Activated CD4-positive, alpha-beta memory T cell treated with anti-CD3 and anti-CD28 coated beads for 36 hours (primary cell): ENCODE data around the gene SPANXB1. TPM values are rescaled to one million over a fixed set of nuclear protein-coding genes. Genes with fewer than 3 reads are reported as not detected.
"Not testable (repeated sequence)": the region's sequence is repeated elsewhere in the genome, so short reads cannot be mapped to it uniquely, and the experiment has no call there.

ENCODE experiments used
- CTCF ChIA-PET: fragments of 350-600 bp; sonication (Branson Sonifier 250); formaldehyde crosslinking; loops from one replicate; lab custom pipeline; 2021; ENCODE audit warnings: antibody characterized with exemption, inconsistent platforms; lab: Charles Lee
- POLR2A ChIA-PET: fragments of 350-600 bp; sonication (Branson Sonifier 250); formaldehyde crosslinking; loops from one replicate; lab custom pipeline; 2021; ENCODE audit warnings: antibody characterized with exemption; lab: Charles Lee
- DNase-seq: peaks from one replicate; pipeline ENCODE4 v3.0.0-alpha.2; 2020
- H3K27ac Mint-ChIP-seq: one replicate; pipeline ENCODE4 v1.8.0; 2021; ENCODE audit warnings: mixed read lengths
- H3K27me3 Mint-ChIP-seq: one replicate; pipeline ENCODE4 v1.8.0; 2021; ENCODE audit warnings: mixed read lengths
- H3K36me3 Mint-ChIP-seq: one replicate; pipeline ENCODE4 v1.8.0; 2021; ENCODE audit warnings: mixed read lengths
- H3K4me1 Mint-ChIP-seq: one replicate; pipeline ENCODE4 v1.8.0; 2021; ENCODE audit warnings: low read depth, mixed read lengths
- H3K4me3 Mint-ChIP-seq: one replicate; pipeline ENCODE4 v1.8.0; 2021; ENCODE audit warnings: mild to moderate bottlenecking, mixed read lengths
- H3K9me3 Mint-ChIP-seq: one replicate; pipeline ENCODE4 v1.8.0; 2021; ENCODE audit warnings: mixed read lengths
- intact Hi-C: fragments of 100-400 bp; cut with micrococcal nuclease; formaldehyde crosslinking; loops from one replicate; pipeline ENCODE4 v1.15.1; 2023
- total RNA-seq, 2 experiments: library from RNA; stranded (reverse); gene quantifications; one replicate each; pipeline ENCODE4 v1.2.3, GENCODE V29; 2021

Gene SPANXB1
- not detected for total RNA-seq

- POLR2A ChIA-PET, CTCF ChIA-PET: not testable (repeated sequence)
Observed at GRCh38 chrX:141002568-141002967, at the start of gene SPANXB1. Gene SPANXB1, plus strand, starts transcription at chrX:141002594. Its CDS starts 100 bp downstream, at chrX:141002694.

GRCh38 chrX:140967036-140967435 lies 35.4 kb upstream of the SPANXB1 start:
- Mint-ChIP-seq H3K4me3 (no peak overlapping the region), H3K4me1 (no peaks in the 10 kb centered on the region), H3K27me3 (no peaks in the 10 kb centered on the region), H3K9me3 (no peaks in the 10 kb centered on the region), H3K36me3 (no peaks in the 10 kb centered on the region), H3K27ac (no peak overlapping the region)
- ChIA-PET CTCF (no interaction called here), POLR2A (no interaction called here)
- DNase-seq = no peak
- intact Hi-C loops = no loop called here

More at GRCh38 chrX:141002568-141002967, at the start of gene SPANXB1:
- H3K27me3 Mint-ChIP-seq, DNase-seq, H3K4me3 Mint-ChIP-seq, H3K27ac Mint-ChIP-seq, H3K9me3 Mint-ChIP-seq, intact Hi-C loops, H3K4me1 Mint-ChIP-seq, H3K36me3 Mint-ChIP-seq: not testable (repeated sequence)

GRCh38 chrX:140971099-140971795 lies 31.1 kb upstream of the SPANXB1 start:
- no peak for DNase-seq
- H3K27ac Mint-ChIP-seq = no peak overlapping the region
- CTCF ChIA-PET = no interaction called here
- no peaks in the 10 kb centered on the region for H3K4me1 Mint-ChIP-seq
- H3K4me3 Mint-ChIP-seq = no peak overlapping the region
- no peaks in the 10 kb centered on the region for H3K9me3 Mint-ChIP-seq
- POLR2A ChIA-PET = no interaction called here
- H3K36me3 Mint-ChIP-seq = no peaks in the 10 kb centered on the region
- intact Hi-C loops = no loop called here
- H3K27me3 Mint-ChIP-seq = no peaks in the 10 kb centered on the region

DNA sequence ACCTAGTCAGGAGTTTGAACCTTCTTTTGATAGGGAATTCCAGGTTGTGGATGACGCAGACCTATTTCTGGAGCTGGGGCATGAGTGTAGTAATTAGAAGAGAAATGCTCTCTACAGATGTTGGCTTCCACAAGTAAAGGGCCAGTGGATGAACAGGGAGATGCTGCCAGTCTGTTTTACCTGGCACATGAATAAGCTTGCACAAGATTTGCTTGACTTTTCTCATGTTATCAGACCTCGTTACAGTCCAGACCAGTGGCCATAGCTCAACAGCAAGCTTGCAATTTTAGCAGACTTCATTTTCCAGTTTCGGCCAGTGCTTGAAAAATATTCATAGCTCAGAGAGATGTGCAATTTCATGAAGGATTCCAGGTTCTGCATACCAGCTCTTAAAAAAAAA lies 26.9 kb upstream of the SPANXB1 start:
- no peak overlapping the region for H3K4me3 Mint-ChIP-seq
- H3K4me1 Mint-ChIP-seq = no peaks in the 10 kb centered on the region
- intact Hi-C loops = no loop called here
- no peak overlapping the region for H3K27ac Mint-ChIP-seq
- H3K9me3 Mint-ChIP-seq = no peaks in the 10 kb centered on the region
- ChIA-PET POLR2A (no interaction called here), CTCF (no interaction called here)
- H3K36me3 Mint-ChIP-seq = no peaks in the 10 kb centered on the region
- no peaks in the 10 kb centered on the region for H3K27me3 Mint-ChIP-seq
- no peak for DNase-seq

GRCh38 chrX:140980271-140980670 lies 22.1 kb upstream of the SPANXB1 start:
- ChIA-PET POLR2A (no interaction called here), CTCF (no interaction called here)
- no peaks in the 10 kb centered on the region for H3K4me1 Mint-ChIP-seq
- no peak overlapping the region for H3K4me3 Mint-ChIP-seq
- no peak overlapping the region for H3K27ac Mint-ChIP-seq
- no peak for DNase-seq
- H3K9me3 Mint-ChIP-seq = no peaks in the 10 kb centered on the region
- H3K36me3 Mint-ChIP-seq = no peaks in the 10 kb centered on the region
- intact Hi-C loops = no loop called here
- H3K27me3 Mint-ChIP-seq = no peaks in the 10 kb centered on the region

GRCh38 chrX:140983730-140984129 lies 18.7 kb upstream of the SPANXB1 start:
- DNase-seq = no peak
- no peak overlapping the region for H3K4me3 Mint-ChIP-seq
- no peak overlapping the region for H3K27ac Mint-ChIP-seq
- ChIA-PET CTCF (no interaction called here), POLR2A (no interaction called here)
- no peaks in the 10 kb centered on the region for H3K4me1 Mint-ChIP-seq
- no peaks in the 10 kb centered on the region for H3K9me3 Mint-ChIP-seq
- intact Hi-C loops = no loop called here
- no peaks in the 10 kb centered on the region for H3K27me3 Mint-ChIP-seq
- H3K36me3 Mint-ChIP-seq = no peaks in the 10 kb centered on the region

DNA sequence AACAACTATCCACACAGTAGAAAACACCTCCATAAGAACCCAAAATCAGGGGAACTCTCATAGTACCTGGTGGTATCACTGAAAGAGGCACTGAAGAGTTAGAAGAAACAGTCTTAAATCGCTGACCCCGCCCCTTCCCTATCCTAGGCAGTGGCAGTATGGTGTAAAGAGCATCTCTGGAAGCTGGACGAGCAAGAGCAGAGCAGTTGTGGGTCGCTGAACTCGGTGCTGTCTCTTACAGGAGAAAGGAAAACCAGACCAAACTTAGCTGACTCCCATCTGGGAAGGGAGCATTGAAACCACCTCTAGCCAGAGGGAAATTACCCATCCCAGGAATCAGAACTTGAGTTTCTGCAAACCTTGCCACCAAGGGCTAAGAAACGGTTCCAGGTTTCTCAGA lies 2.8 kb downstream of the SPANXB1 start:
- not testable (repeated sequence) for H3K27me3 Mint-ChIP-seq, DNase-seq

DNA sequence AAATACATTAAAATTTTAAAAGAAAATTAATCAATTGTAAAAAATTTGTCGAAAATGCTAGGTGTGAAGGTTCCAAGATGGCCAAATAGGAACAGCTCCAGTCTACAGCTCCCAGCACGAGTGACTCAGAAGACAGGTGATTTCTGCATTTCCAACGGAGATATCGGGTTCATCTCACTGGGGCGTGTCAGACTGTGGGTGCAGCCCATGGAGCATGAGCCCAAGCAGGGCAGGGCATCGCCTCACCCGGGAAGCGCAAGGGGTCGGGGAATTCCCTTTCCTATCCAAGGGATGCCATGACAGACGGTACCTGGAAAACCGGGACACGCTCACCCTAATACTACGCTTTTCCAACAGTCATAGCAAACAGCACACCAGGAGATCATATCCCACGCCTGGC lies 41.9 kb downstream of the SPANXB1 start:
- H3K27ac Mint-ChIP-seq, H3K9me3 Mint-ChIP-seq, CTCF ChIA-PET, POLR2A ChIA-PET, H3K27me3 Mint-ChIP-seq, H3K4me3 Mint-ChIP-seq, DNase-seq, intact Hi-C loops, H3K4me1 Mint-ChIP-seq, H3K36me3 Mint-ChIP-seq: not testable (repeated sequence)

More for the DNA sequence above, 2.8 kb downstream of the SPANXB1 start:
- intact Hi-C loops, H3K9me3 Mint-ChIP-seq, H3K4me3 Mint-ChIP-seq, H3K27ac Mint-ChIP-seq, CTCF ChIA-PET, POLR2A ChIA-PET, H3K36me3 Mint-ChIP-seq, H3K4me1 Mint-ChIP-seq: not testable (repeated sequence)

GRCh38 chrX:141049878-141050277 lies 47.5 kb downstream of the SPANXB1 start:
- H3K4me1 Mint-ChIP-seq, DNase-seq, H3K27me3 Mint-ChIP-seq, H3K4me3 Mint-ChIP-seq, intact Hi-C loops, H3K9me3 Mint-ChIP-seq, CTCF ChIA-PET, H3K36me3 Mint-ChIP-seq, POLR2A ChIA-PET, H3K27ac Mint-ChIP-seq: not testable (repeated sequence)

DNA sequence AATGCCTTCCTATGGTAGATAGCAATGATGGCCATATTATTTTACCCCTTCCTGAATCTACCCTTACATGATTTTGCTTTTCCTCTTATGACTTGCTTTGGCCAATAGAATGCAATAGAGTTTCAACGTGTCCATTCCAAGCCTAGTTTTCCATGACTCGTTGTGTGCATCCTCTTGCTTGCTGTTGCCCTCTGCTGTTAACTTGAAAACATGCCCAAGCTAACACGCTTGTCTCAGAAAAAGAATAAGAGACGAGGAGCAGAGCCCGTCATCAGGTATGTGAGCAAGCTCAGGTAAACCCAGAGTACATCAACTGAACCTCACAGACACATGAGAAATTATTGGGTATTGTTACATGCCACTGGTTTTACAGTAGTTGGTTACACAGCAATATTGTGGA lies 49.7 kb downstream of the SPANXB1 start:
- H3K36me3 Mint-ChIP-seq, H3K9me3 Mint-ChIP-seq, CTCF ChIA-PET, POLR2A ChIA-PET, H3K27me3 Mint-ChIP-seq, DNase-seq, intact Hi-C loops, H3K4me3 Mint-ChIP-seq, H3K27ac Mint-ChIP-seq, H3K4me1 Mint-ChIP-seq: not testable (repeated sequence)

Other genes starting within 250 kb of the SPANXB1 start
- gene LDOC1, start 174.5 kb downstream of the SPANXB1 start, total RNA-seq = 1 to 10 TPM; 8.7 TPM
- gene SPANXC, start 239.9 kb downstream of the SPANXB1 start, total RNA-seq = not detected